Choroid plexus epithelial cell (primary cell): ENCODE results near the gene LOXL1.

Source experiments
- DNase-seq: peaks from one replicate; pipeline ENCODE4 v3.0.0-alpha.2; 2010; ENCODE audit warnings: low read depth
- H3K4me3 ChIP-seq: 2 replicates; pipeline ENCODE4 v1.5.1; 2011; ENCODE audit warnings: low read depth, mild to moderate bottlenecking, control low read depth, low read length, moderate library complexity
- CTCF ChIP-seq: conservative IDR thresholded peaks from 2 replicates; pipeline ENCODE4 v1.5.1; 2011; ENCODE audit warnings: low read depth, mild to moderate bottlenecking, control low read depth, inconsistent platforms, low read length, moderate library complexity

Gene LOXL1

DNA sequence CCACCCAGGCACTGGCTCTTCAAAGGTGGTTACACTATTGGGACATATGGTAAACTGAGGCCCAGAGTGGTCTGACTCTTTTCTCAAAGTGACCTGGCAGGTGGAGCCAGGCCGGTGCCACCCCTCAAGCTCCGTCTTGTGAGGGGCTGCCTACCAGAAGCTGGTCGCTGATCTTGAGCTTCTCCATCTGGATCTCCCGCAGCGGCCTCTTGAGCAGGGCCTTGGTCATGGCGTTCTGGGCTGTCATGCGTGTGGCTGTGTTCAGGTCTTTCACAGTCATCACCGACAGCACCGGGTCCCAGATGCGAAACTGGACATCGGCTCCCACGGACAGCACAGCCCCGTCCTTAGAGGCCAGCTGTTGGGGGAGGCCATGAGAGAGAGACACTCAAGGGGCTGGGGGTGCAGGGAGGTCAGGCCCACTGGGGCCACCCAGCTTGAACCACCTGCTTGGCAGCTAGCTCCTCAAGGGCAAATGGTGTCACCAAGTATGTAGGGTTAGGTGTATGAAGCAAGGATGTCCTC is 62.2 kb downstream of the LOXL1 start:
- H3K4me3 ChIP-seq = no peak overlapping the region
- DNase-seq = no peak
- no peak for TF ChIP-seq CTCF

- TF ChIP-seq CTCF = no peak
- no peak overlapping the region for H3K4me3 ChIP-seq
- peak; percentile 90 for DNase-seq
These were observed 62.9 kb downstream of the LOXL1 start for GRCh38 chr15:73989001-73989798.

GRCh38 chr15:73990250-73991005 is 64.2 kb downstream of the LOXL1 start:
- TF ChIP-seq CTCF = no peak
- DNase-seq = no peak
- no peak overlapping the region for H3K4me3 ChIP-seq

GRCh38 chr15:73991260-73991659 is 65.0 kb downstream of the LOXL1 start:
- no peak for DNase-seq
- TF ChIP-seq CTCF = no peak
- peak overlapping the region; percentile 73 for H3K4me3 ChIP-seq

GRCh38 chr15:73991726-73992593 is 65.7 kb downstream of the LOXL1 start, which contains the start of gene STOML1:
TSS of gene STOML1 (minus strand) at chr15:73992295. CDS start at chr15:73992223, 72 bp downstream.
- peak; percentile 70 for TF ChIP-seq CTCF
- H3K4me3 ChIP-seq = peak within 1 kb of the TSS; percentile 73
- DNase-seq = peak; percentile 95

DNA sequence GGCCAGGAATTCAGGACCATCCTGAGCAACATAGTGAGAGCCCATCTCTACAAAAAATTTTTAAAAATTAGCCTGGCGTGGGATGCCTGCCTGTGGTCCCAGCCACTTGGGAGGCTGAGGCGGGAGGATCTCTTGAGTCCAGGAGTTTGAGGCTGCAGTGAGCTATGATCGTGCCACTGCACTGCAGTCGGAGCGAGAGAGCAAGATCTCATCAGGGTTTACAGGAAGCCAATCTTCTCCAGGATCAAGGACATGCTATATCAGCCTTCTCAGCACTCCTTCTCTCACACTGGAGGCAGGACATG is 66.3 kb downstream of the LOXL1 start:
- DNase-seq = no peak
- peak overlapping the region; percentile 40 for H3K4me3 ChIP-seq
- TF ChIP-seq CTCF = no peak
